Parathyroid adenoma (tissue), 2 donors: ENCODE results near the gene NOC2L.
"Not testable (repeated sequence)": the region's sequence is repeated elsewhere in the genome, so short reads cannot be mapped to it uniquely, and the experiment has no call there.

Experiments
- H2AFZ ChIP-seq: fragments of 300-600 bp; sonication (generic); one replicate; pipeline ENCODE4 v1.7.0; 2017; ENCODE audit warnings: antibody characterized with exemption, mild to moderate bottlenecking
- H3K27ac ChIP-seq: fragments of 300-600 bp; sonication (generic); one replicate; pipeline ENCODE4 v1.7.0; 2017
- H3K27me3 ChIP-seq: fragments of 300-600 bp; sonication (generic); one replicate; pipeline ENCODE4 v1.7.0; 2017; ENCODE audit warnings: low read length; ENCODE audit not compliant: control insufficient read depth, insufficient read depth
- H3K36me3 ChIP-seq: fragments of 300-600 bp; sonication (generic); one replicate; pipeline ENCODE4 v1.7.0; 2017; ENCODE audit warnings: low read length; ENCODE audit not compliant: control insufficient read depth, insufficient read depth
- H3K4me1 ChIP-seq: fragments of 300-600 bp; sonication (generic); one replicate; pipeline ENCODE4 v1.7.0; 2017; ENCODE audit warnings: control low read depth
- H3K4me2 ChIP-seq: fragments of 300-600 bp; sonication (generic); one replicate; pipeline ENCODE4 v1.7.0; 2017; ENCODE audit warnings: low read length
- H3K4me3 ChIP-seq: fragments of 300-600 bp; sonication (generic); one replicate; pipeline ENCODE4 v1.7.0; 2017; ENCODE audit warnings: low read depth, low read length
- H3K79me2 ChIP-seq: fragments of 300-600 bp; sonication (generic); one replicate; pipeline ENCODE4 v1.7.0; 2017; ENCODE audit warnings: control low read depth
- H3K9ac ChIP-seq: fragments of 300-600 bp; sonication (generic); one replicate; pipeline ENCODE4 v1.7.0; 2017; ENCODE audit warnings: mild to moderate bottlenecking
- H3K9me3 ChIP-seq: fragments of 300-600 bp; sonication (generic); one replicate; pipeline ENCODE4 v1.7.0; 2017; ENCODE audit warnings: low read length; ENCODE audit not compliant: control insufficient read depth
- CTCF ChIP-seq: fragments of 300-600 bp; sonication (generic); IDR thresholded peaks from one replicate; pipeline ENCODE4 v1.7.0; 2017; ENCODE audit warnings: antibody characterized with exemption, mild to moderate bottlenecking
- donor health status: primary hyperparathyroidism.

Gene NOC2L

DNA sequence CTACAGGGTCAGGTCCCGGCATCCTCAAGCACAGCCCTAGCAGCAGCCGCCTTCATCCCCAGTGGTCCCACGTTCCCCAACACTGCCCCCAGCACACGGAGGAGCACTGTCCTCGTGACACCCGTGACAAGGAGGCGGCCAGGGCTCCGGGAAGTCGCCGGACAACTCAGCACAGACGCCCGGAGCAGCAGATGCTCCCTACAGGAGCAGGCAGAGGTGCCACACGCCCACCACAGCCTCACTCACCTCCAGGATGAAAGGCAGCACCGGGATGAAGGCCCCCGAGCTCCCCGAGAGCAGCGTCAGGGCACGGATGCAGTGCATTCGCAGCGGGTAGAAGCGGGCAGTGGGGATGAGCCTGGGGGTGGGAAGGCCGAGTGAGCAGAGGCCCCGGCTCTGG, 8.2 kb downstream of the NOC2L start:
- H3K27me3 ChIP-seq: no peaks in the 10 kb centered on the region
- H3K9ac ChIP-seq: no peak overlapping the region
- no peaks in the 10 kb centered on the region for H3K79me2 ChIP-seq
- TF ChIP-seq CTCF: no peak
- H3K4me3 ChIP-seq: no peak overlapping the region
- no peaks in the 10 kb centered on the region for H3K36me3 ChIP-seq
- no peaks in the 10 kb centered on the region for H3K4me1 ChIP-seq
- no peaks in the 10 kb centered on the region for H3K9me3 ChIP-seq
- H2AFZ ChIP-seq: no peak overlapping the region
- no peak overlapping the region for H3K4me2 ChIP-seq
- no peak overlapping the region for H3K27ac ChIP-seq

DNA sequence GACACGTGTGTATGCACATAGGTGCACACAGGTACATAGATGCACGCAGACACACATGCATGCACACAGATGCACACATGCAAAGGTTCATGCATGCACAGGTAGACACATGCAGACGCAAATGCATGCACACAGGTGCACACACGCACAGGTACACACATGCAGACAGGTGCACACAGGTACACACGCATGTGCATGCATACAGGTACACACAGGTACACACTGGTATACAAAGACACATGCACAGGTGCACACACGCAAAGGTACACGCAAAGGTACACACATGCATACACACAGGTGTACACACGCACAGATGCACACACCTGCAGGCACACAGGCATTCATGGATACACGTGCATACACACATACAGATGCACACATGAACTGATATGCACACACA, 8.8 kb downstream of the NOC2L start:
- H3K27ac ChIP-seq: no peak overlapping the region
- no peaks in the 10 kb centered on the region for H3K4me1 ChIP-seq
- no peak overlapping the region for H3K4me3 ChIP-seq
- no peak for TF ChIP-seq CTCF
- no peaks in the 10 kb centered on the region for H3K36me3 ChIP-seq
- no peak overlapping the region for H3K9ac ChIP-seq
- H3K27me3 ChIP-seq: no peaks in the 10 kb centered on the region
- no peaks in the 10 kb centered on the region for H3K79me2 ChIP-seq
- no peak overlapping the region for H3K4me2 ChIP-seq
- no peak overlapping the region for H2AFZ ChIP-seq
- no peaks in the 10 kb centered on the region for H3K9me3 ChIP-seq

- TF ChIP-seq CTCF: no peak
- H2AFZ ChIP-seq: no peak overlapping the region
- no peaks in the 10 kb centered on the region for H3K4me1 ChIP-seq
- no peaks in the 10 kb centered on the region for H3K27me3 ChIP-seq
- no peak overlapping the region for H3K4me2 ChIP-seq
- H3K9me3 ChIP-seq: no peaks in the 10 kb centered on the region
- H3K79me2 ChIP-seq: no peaks in the 10 kb centered on the region
- H3K27ac ChIP-seq: no peak overlapping the region
- H3K9ac ChIP-seq: no peak overlapping the region
- no peak overlapping the region for H3K4me3 ChIP-seq
- no peaks in the 10 kb centered on the region for H3K36me3 ChIP-seq
These were observed 11.1 kb downstream of the NOC2L start for GRCh38 chr1:947958-948357.

DNA sequence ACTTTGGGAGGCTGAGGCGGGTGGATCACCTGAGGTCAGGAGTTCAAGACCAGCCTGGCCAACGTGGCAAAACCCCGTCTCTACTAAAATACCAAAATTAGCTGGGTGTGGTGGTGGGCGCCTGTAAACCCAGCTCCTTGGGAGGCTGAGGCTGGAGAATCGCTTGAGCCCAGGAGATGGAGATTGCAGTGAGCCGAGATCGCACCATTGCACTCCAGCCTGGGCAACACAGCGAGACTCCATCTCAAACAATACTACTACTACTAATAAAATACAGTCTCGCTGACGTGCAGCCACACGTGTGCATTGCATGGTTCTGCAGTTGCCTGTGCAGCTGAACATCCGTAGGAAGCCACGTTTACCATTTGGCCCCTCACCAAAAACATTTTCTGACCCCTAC, 12.2 kb downstream of the NOC2L start:
- H3K36me3 ChIP-seq, H3K4me1 ChIP-seq, H3K4me2 ChIP-seq, H2AFZ ChIP-seq, H3K9me3 ChIP-seq, H3K79me2 ChIP-seq, H3K4me3 ChIP-seq, H3K27me3 ChIP-seq, H3K27ac ChIP-seq, H3K9ac ChIP-seq: not testable (repeated sequence)

- Histone ChIP-seq H3K27ac (no peak overlapping the region), H3K36me3 (no peaks in the 10 kb centered on the region), H3K9me3 (no peaks in the 10 kb centered on the region), H3K4me2 (no peak overlapping the region), H3K79me2 (no peaks in the 10 kb centered on the region), H3K27me3 (no peaks in the 10 kb centered on the region), H3K9ac (no peak overlapping the region), H3K4me3 (no peak overlapping the region), H3K4me1 (no peaks in the 10 kb centered on the region), H2AFZ (no peak overlapping the region)
- TF ChIP-seq CTCF: no peak
These were observed 13.1 kb downstream of the NOC2L start for GRCh38 chr1:945688-946556.
